ENCODE measurements around the gene TIMM8A.

The TIMM8A gene, protein sequence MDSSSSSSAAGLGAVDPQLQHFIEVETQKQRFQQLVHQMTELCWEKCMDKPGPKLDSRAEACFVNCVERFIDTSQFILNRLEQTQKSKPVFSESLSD

DNA sequence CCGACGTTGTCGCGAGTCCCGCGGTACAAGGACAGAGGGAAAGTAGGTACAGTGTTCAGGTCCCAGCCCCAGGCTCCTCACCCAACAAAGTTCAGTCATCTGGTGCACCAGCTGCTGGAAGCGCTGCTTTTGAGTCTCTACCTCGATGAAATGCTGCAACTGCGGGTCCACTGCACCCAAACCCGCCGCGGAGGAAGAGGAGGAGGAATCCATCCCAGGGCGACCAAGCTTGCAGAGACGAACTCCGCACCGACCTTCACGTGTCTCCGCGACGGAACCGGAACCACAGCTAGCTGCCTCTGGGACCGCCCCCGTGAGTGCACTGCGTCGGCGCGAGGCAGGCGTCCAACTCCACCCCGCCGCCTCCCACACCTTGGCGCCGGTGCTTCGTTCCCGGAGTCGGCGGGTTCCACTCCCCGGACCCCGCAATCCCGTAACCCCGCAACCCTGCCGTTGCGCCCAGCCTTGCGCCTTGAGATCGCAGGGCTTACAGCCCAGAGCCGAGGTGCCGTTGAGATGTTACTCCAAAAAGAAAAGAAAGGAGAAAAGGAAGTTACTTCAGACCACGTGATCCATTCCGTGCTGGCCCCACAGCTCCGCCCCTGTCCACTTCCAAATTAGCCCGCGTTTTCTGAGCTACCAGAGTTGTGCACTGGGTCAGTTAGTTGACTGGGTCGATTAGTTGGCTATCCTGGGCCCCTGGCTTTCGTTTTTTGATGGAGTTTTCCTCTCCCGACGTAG lies at the start of gene TIMM8A:
TSS of gene TIMM8A (minus strand) at position 291 of the 741 bp plus-strand sequence. CDS start at position 213, 78 bp downstream.
- TF ChIP-seq GATA2 (IDR thresholded peaks at IDR 0.05; ENCODE audit: low read depth, low read length) = no peak

DNA sequence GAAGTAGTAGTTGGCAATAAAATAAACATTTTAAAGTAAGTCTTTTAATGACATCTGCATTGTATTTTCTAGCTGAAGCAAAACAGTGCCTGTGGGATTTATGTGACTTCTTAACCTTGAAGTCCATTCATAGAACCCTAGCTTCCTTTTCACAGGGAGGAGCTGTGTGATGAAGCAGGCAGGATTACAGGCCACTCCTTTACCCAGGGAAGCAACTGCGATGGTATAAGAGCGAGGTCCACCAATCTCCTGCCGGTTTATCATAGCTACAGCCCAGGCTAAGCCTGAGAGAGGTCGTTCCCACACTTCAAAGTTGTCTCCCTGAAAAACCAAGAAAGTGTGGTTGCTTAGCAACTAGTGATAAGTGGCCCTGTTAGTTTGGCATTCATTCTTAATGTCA lies 49.2 kb upstream of the TIMM8A start:
- TF ChIP-seq GATA2 (IDR thresholded peaks at IDR 0.05; ENCODE audit: low read depth, low read length) = no peak
- no peak for TF ChIP-seq GATA3 (IDR thresholded peaks at IDR 0.05; ENCODE audit: low read depth, low read length)

DNA sequence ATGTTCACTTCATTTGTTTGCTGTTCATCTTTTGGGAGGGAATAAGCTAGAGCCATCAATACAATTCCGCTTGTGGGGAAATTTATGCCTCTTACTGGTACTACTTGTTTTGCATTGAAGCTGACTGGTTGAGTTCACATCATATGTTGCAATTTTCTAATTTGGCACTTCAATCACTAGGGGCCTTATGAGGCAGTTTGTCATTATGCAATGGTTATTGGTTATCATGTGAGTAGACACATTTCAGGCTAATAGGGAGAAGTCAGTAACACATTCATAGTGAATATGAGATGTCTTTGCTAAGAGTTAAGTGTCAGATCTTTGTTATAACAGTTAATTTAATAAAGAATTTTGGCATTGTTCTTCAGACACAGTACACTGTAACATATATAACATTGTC lies 47.2 kb upstream of the TIMM8A start:
- TF ChIP-seq GATA3 (IDR thresholded peaks at IDR 0.05; ENCODE audit: low read depth, low read length) (no peak), GATA2 (IDR thresholded peaks at IDR 0.05; ENCODE audit: low read depth, low read length) (no peak)

DNA sequence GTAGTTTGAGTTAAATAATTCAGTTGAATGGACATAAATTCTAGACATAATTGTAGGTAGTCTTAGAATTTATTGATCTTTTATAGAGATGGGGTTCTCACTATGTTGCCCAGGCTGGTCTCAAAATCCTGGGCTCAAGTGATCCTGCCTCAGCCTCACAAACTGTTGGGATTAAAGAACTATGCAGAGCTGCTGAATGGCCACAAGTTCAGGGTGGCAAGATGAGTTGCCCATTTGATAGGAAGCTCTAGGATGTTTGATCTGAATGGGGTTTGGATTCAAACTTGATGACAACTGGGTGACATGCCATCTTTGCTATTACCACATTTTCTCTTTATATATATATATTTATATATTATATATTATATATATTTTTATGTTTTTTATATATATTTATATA lies 45.8 kb upstream of the TIMM8A start:
- TF ChIP-seq GATA3 (IDR thresholded peaks at IDR 0.05; ENCODE audit: low read depth, low read length) (no peak), GATA2 (IDR thresholded peaks at IDR 0.05; ENCODE audit: low read depth, low read length) (no peak)

DNA sequence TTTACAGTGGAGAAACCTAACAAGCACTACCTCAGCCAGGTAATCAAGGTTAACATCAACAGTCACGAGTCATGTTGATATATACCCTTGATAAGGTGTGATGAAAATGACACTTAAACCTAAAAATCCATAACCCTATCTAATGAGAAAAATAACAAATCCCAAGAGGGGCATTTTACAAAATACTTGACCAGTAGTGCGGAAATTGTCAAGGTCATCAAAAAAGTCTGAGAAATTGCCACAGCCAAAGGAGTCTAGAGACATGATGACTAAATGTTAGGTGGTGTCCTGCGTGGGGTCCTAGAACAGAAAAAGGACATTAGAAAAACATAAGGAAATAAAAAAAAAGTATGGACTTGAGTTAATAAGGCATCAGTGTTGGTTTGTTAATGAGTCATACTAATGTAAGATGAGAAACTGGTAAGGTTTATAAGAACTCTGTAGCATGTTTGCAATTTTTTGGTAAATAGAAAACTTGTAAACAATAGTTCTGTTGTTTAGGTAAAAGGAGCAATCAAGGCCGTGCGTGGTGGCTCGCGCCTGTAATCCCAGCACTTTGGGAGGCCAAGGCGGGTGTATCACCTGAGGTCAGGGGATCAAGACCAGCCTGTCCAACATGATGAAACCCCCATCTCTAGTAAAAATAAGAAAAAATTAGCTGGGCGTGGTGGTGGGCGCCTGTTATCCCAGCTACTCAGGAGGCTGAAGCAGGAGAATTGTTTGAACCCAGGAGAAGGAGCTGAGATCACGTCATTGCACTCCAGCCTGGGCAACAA lies 45.2 kb upstream of the TIMM8A start:
- TF ChIP-seq GATA3 (IDR thresholded peaks at IDR 0.05; ENCODE audit: low read depth, low read length) (no peak), GATA2 (IDR thresholded peaks at IDR 0.05; ENCODE audit: low read depth, low read length) (no peak)

DNA sequence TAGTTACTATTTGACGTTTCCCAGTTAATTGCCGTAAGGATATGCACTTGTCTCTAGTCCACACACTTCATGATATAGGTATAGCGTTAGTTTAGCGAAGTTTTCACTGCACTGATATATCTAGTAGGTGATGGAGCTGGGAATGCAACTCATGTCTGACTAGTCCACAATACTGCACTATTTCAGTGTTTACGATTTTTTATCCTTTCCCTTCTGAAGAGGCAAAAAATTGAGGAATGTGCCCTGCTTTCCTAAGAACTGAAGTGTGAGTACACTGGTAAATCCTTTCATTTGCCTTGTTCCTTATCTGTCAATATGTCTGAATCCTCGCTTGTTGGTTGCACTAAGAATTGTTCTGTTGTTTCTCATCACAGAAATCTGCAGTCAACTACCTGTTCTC lies 43.3 kb upstream of the TIMM8A start:
- TF ChIP-seq GATA2 (IDR thresholded peaks at IDR 0.05; ENCODE audit: low read depth, low read length) (no peak), GATA3 (IDR thresholded peaks at IDR 0.05; ENCODE audit: low read depth, low read length) (no peak)

DNA sequence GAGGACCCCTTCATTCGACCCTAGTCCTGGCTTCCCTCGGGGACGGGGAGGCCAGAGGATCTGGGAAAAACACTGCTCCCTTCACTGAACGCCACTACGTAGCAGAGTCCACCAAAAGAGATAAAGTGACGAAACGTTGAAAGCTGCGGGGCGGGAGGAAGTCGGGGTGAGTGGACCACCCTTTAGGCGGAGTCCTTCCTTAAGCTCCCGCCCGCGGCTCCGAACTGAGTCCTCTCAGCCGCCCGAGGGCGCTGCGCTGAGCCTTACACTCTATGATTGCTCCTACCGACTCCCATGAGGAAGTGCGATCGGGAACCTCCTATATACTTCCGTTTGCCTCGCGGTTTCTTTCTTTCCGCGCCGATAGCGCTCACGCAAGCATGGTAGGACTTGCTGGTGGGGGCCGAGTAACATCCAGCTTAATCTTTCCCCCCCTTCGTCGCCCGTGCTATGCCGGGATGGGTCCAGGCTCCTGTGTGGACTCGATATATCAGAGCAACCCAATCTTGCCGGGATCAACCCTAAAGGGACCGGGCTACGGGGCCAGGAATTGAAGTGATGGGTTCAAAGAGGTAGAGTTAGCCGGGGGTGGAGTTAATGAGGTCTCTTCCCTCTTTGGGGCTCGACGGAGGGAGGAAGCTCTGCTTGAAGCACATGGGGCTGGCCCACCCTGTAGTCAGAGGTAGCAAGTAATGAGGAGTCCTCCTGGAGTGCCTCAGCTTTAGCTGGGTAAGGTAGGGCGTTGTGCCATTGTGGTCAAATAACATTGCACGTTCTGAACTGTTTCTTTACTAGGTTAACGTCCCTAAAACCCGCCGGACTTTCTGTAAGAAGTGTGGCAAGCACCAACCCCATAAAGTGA lies 42.4 kb upstream of the TIMM8A start, which contains the start of gene RPL36A:
TSS of gene RPL36A (plus strand) at position 348 of the 862 bp plus-strand sequence. CDS start at position 381, 33 bp downstream.
- TF ChIP-seq GATA3 (IDR thresholded peaks at IDR 0.05; ENCODE audit: low read depth, low read length) (no peak), GATA2 (IDR thresholded peaks at IDR 0.05; ENCODE audit: low read depth, low read length) (no peak; the same call in 1 of the 2 replicates)

DNA sequence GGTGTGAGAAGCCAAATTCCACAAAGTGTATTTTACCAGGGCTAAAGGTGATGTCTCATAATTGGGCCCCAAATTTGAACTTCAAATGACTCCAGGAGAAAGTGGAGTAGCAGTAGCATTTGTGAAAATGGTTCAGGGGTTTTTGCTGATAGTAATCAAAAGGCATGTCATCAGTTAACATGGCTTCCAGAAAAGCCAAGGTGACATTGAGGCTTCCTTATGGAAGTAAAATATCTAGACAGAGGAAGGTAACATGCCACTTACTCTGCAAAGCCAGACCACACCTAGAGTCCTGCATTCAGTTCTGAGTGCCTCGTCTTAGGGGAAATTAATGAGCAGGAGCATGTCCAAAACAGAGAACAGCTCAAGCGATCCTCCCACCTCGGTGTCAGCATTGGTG lies 40.1 kb upstream of the TIMM8A start:
- no peak for TF ChIP-seq GATA2 (IDR thresholded peaks at IDR 0.05; ENCODE audit: low read depth, low read length)
- TF ChIP-seq GATA3 (IDR thresholded peaks at IDR 0.05; ENCODE audit: low read depth, low read length) = no peak

DNA sequence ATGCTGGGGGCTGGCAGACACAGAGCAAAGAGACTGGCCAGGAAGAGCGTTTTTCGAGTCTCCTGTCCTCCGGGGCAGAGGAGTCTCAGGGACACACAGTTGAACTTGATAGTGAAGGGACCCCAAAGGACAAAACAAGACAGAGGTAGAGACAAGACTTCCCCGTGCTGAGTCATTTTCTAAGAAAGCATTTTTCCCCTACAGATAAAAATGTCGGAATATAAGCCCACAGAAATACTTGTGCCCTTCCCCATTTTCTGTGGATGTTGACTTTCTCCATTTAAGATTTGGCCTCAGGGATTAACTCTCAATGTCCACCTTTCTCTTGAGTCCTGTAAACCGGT lies 38.0 kb upstream of the TIMM8A start:
- TF ChIP-seq GATA3 (IDR thresholded peaks at IDR 0.05; ENCODE audit: low read depth, low read length) (no peak), GATA2 (IDR thresholded peaks at IDR 0.05; ENCODE audit: low read depth, low read length) (no peak)

DNA sequence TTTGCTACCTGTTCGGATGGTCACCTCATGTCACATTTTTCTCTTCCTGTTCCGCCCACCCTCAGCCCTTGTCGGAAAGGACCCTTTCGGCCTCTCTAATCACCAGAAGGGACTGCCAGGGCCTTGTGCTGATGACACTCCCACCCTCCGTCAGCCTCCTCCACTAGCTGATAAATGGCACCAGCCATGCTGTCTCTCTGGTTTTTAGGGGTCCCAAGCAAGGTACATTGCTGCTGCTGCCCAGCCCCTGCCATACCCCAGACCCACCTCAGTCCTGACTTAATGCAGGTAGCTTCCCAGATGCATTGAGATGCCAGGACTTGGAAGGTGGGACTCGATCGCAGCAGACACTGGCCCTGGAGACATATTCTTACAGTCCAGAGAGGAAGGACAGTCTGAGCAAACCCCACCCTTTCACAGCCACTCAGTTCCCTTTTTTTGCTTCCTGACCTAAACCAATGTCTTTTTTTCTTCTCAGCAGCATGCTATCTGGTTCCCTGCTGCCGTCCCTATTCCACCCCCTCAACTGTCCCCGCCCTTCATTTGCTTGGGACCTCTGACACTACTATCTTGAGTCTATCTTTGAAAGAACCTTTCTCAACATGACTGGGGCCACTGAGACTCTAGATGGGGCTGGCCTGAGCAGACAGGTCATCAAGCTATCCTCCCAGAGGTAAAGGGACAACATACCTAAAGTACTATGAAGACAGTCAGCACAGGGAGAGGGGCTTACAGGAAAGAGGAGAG lies 37.4 kb upstream of the TIMM8A start, which contains the start of gene BTK:
TSS of gene BTK (minus strand) at position 397 of the 747 bp plus-strand sequence. CDS start 10,907 bp downstream, outside the sequence.
- no peak for TF ChIP-seq GATA2 (IDR thresholded peaks at IDR 0.05; ENCODE audit: low read depth, low read length)
- TF ChIP-seq GATA3 (IDR thresholded peaks at IDR 0.05; ENCODE audit: low read depth, low read length) = no peak

DNA sequence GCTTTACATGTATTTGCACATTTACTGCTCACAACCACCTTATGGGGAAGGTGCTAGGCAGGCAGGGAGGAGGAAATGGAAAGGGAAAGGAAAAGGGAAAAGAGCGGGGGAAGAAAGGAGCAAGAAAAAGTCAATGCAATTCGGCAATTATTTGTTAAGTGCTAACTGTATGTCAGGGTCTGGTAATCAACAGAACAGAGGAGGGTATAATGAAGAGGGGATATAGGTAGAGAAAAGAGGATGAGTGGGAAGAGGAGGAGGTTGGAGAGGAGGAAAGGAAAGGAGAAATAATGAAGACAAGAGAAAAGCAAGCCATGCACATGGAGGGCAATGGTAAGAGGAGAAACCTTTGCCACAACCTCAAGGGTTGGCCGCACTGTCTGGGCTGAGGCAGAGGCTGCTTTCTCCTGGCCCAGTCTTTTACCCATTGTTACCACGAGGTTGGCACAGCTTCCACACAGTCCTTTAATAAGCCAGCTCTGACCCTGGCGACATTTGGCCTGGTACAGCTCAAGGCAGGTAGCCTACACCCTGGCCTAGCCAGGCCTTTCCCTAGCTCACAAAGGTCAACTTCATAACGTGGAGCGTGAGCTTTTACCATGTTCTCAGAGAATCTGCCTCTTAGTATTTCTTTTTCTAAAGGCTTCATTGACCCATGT lies 36.6 kb upstream of the TIMM8A start:
- no peak for TF ChIP-seq GATA3 (IDR thresholded peaks at IDR 0.05; ENCODE audit: low read depth, low read length)
- TF ChIP-seq GATA2 (IDR thresholded peaks at IDR 0.05; ENCODE audit: low read depth, low read length) = no peak

DNA sequence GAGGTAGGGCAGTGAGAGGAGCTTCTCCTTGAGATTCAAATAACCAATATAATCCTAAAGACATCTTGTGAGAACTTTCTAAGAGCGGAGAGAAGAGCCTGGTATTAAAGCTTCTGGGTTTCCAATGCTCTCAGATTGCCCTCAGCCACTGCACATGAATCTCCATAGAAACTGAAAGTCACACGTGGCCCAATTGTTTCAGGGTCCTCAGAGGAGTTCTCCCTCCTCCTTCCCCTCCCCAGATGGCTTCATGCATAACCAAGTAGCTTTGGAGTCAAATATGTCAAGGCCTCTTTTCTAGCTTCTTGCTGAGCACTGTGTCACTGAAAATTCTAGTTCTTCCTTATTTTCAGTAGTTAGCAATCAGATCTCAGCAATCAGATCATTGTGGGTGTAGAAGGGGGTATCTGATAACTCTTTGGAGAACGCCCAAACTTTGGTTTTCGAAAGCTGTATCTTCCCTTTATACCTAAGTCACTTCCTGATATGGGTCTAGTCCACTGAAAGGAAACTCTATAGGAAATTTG lies 35.2 kb upstream of the TIMM8A start:
- TF ChIP-seq GATA3 (IDR thresholded peaks at IDR 0.05; ENCODE audit: low read depth, low read length) (no peak), GATA2 (IDR thresholded peaks at IDR 0.05; ENCODE audit: low read depth, low read length) (no peak)
